ENCODE data around the gene GALNT17. TPM values are rescaled to one million over a fixed set of nuclear protein-coding genes. Genes with fewer than 3 reads are reported as not detected.
"Not testable (repeated sequence)": the region's sequence is repeated elsewhere in the genome, so short reads cannot be mapped to it uniquely, and the experiment has no call there.

The GALNT17 gene
- total RNA-seq, 2 experiments from 2014 or later: not detected

GRCh38 chr7:71184136-71184535, 52.2 kb downstream of the GALNT17 start:
- CTCF ChIA-PET: no interaction called here
- Mint-ChIP-seq H3K9me3 (peaks cover 14% of the 10 kb centered on the region), H3K4me1 (ENCODE audit: low read depth) (no peaks in the 10 kb centered on the region), H3K27me3 (no peaks in the 10 kb centered on the region), H3K27ac (no peak overlapping the region), H3K4me3 (no peak overlapping the region), H3K36me3 (no peaks in the 10 kb centered on the region)
- POLR2A ChIA-PET: no interaction called here
- intact Hi-C loops (cut with micrococcal nuclease): no loop called here
- no peak for DNase-seq

DNA sequence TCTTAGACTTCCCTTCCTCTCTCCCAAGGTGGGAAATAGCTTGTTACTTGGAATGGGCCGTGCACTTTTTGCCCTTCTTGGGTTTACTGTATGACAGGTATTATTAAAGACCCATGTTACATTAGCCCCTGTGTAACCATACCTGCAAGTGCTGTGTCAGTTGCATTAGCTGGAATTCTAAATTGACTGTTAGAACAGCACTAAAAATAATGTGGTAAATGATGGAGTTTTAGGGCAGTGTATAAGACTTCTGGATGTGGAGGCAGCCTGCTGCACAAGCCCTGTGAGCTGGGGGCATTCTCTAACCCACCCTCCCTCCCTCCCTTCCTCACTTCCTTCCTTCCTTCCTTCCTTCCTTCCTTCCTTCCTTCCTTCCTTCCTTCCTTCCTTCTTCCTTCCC, 52.7 kb downstream of the GALNT17 start:
- no peak overlapping the region for H3K4me3 Mint-ChIP-seq
- intact Hi-C loops (cut with micrococcal nuclease): no loop called here
- ChIA-PET CTCF (no interaction called here), POLR2A (no interaction called here)
- H3K4me1 Mint-ChIP-seq (ENCODE audit: low read depth): no peaks in the 10 kb centered on the region
- no peaks in the 10 kb centered on the region for H3K27me3 Mint-ChIP-seq
- DNase-seq: no peak
- peaks cover 14% of the 10 kb centered on the region for H3K9me3 Mint-ChIP-seq
- no peak overlapping the region for H3K27ac Mint-ChIP-seq
- peaks cover 3% of the 10 kb centered on the region for H3K36me3 Mint-ChIP-seq

GRCh38 chr7:71186535-71187057, 54.7 kb downstream of the GALNT17 start:
- Mint-ChIP-seq H3K27ac (no peak overlapping the region), H3K27me3 (no peaks in the 10 kb centered on the region), H3K4me1 (ENCODE audit: low read depth) (no peaks in the 10 kb centered on the region), H3K9me3 (peaks cover 18% of the 10 kb centered on the region), H3K4me3 (no peak overlapping the region), H3K36me3 (peaks cover 3% of the 10 kb centered on the region)
- CTCF ChIA-PET: no interaction called here
- intact Hi-C loops (cut with micrococcal nuclease): no loop called here
- POLR2A ChIA-PET: no interaction called here
- DNase-seq: no peak

- Mint-ChIP-seq H3K36me3 (peaks cover 3% of the 10 kb centered on the region), H3K4me3 (no peak overlapping the region), H3K27me3 (no peaks in the 10 kb centered on the region), H3K27ac (no peak overlapping the region), H3K4me1 (ENCODE audit: low read depth) (no peaks in the 10 kb centered on the region), H3K9me3 (peaks cover 23% of the 10 kb centered on the region)
- CTCF ChIA-PET: no interaction called here
- intact Hi-C loops (cut with micrococcal nuclease): no loop called here
- POLR2A ChIA-PET: no interaction called here
- DNase-seq: no peak
Observed at GRCh38 chr7:71191771-71192170, 59.8 kb downstream of the GALNT17 start.

DNA sequence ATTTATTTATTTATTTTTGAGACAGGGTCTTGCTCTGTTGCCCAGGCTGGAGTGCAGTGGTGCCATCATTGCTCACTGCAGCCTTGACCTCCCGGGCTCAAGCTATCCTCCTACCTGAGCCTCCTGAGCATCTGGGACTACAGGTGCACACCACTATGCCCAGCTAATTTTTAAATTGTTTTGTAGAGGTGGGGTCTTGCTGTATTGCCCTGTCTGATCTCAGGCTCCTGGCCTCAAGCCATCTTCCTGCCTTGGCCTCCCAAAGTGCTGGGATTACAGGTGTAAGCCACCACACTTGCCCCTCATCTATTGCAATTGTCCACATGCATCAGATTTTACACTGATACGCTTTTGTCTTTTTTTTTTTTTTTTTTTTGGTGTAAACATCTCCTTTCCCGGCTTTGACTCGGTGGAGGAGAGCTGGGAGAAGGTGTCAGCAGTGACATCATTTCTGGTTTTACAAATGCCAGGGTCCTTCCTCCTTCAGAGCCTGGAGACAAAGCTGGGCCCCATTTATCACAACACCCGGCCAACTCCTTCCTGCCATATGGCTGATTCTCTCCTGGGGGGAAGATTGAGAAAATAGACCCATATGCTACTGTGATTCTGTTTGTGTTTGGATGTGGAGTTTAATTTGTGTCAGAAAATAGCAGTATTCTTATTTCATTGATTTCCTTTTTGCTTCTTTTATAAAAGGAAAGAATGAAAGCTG, 61.3 kb downstream of the GALNT17 start:
- Mint-ChIP-seq H3K36me3 (peaks cover 3% of the 10 kb centered on the region), H3K27ac (no peak overlapping the region), H3K4me1 (ENCODE audit: low read depth) (no peaks in the 10 kb centered on the region), H3K9me3 (peaks cover 24% of the 10 kb centered on the region), H3K27me3 (no peaks in the 10 kb centered on the region), H3K4me3 (no peak overlapping the region)
- no peak for DNase-seq
- intact Hi-C loops (cut with micrococcal nuclease): no loop called here
- POLR2A ChIA-PET: no interaction called here
- CTCF ChIA-PET: no interaction called here

DNA sequence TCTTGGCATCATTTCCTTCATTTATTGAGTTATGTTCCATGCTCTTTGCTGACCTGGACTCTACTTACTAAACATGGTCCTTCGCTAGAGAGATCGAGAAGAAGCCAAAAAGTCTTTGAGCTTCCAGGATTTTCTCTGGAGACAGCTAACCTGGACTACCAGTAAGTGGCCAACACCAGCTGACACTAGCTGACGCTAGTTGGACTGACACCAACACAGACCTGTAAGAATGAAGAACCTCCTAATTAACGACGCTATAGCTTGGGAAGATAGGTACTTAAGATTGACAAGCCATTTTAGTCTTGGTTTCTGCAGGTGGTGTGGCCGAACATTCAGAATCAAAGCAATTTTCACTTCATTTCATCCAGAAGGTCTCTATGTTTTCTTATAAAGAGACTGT, 66.4 kb downstream of the GALNT17 start:
- intact Hi-C loops (cut with micrococcal nuclease): no loop called here
- Mint-ChIP-seq H3K36me3 (no peaks in the 10 kb centered on the region), H3K4me1 (ENCODE audit: low read depth) (no peaks in the 10 kb centered on the region), H3K4me3 (no peak overlapping the region), H3K9me3 (peaks cover 14% of the 10 kb centered on the region), H3K27ac (no peak overlapping the region), H3K27me3 (no peaks in the 10 kb centered on the region)
- DNase-seq: no peak
- ChIA-PET CTCF (no interaction called here), POLR2A (no interaction called here)

DNA sequence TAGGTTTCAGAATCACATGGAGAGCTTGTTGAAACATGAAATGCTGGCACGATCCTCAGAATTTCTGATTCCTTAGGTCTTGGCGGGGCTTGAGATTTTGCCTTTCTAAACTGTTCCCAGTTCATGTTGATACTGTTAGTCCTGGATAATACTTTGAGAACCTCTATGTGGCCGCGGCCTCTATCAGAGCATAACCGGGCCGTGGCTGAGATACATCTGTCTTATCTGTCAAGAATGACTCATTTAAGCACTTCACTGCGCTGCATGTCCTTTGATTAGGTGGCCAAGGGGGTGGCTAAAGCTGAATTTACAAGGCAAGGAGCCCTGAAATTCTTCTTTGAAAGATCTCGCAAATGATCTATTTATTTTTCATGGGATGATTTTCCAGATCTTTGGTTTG, 66.9 kb downstream of the GALNT17 start:
- H3K9me3 Mint-ChIP-seq: peaks cover 14% of the 10 kb centered on the region
- DNase-seq: no peak
- intact Hi-C loops (cut with micrococcal nuclease): no loop called here
- H3K4me3 Mint-ChIP-seq: no peak overlapping the region
- H3K4me1 Mint-ChIP-seq (ENCODE audit: low read depth): no peaks in the 10 kb centered on the region
- no peaks in the 10 kb centered on the region for H3K27me3 Mint-ChIP-seq
- CTCF ChIA-PET: no interaction called here
- no peak overlapping the region for H3K27ac Mint-ChIP-seq
- POLR2A ChIA-PET: no interaction called here
- no peaks in the 10 kb centered on the region for H3K36me3 Mint-ChIP-seq

- POLR2A ChIA-PET: no interaction called here
- intact Hi-C loops (cut with micrococcal nuclease): no loop called here
- Mint-ChIP-seq H3K4me3 (no peak overlapping the region), H3K36me3 (no peaks in the 10 kb centered on the region), H3K4me1 (ENCODE audit: low read depth) (no peaks in the 10 kb centered on the region), H3K27ac (no peak overlapping the region), H3K9me3 (peaks cover 8% of the 10 kb centered on the region), H3K27me3 (no peaks in the 10 kb centered on the region)
- CTCF ChIA-PET: no interaction called here
- no peak for DNase-seq
Observed at GRCh38 chr7:71206184-71206583, 74.2 kb downstream of the GALNT17 start.

- no peaks in the 10 kb centered on the region for H3K36me3 Mint-ChIP-seq
- peaks cover 8% of the 10 kb centered on the region for H3K9me3 Mint-ChIP-seq
- ChIA-PET POLR2A (no interaction called here), CTCF (no interaction called here)
- intact Hi-C loops (cut with micrococcal nuclease): no loop called here
- H3K27me3 Mint-ChIP-seq: no peaks in the 10 kb centered on the region
- no peak for DNase-seq
- H3K27ac Mint-ChIP-seq: no peak overlapping the region
- no peak overlapping the region for H3K4me3 Mint-ChIP-seq
- H3K4me1 Mint-ChIP-seq (ENCODE audit: low read depth): no peaks in the 10 kb centered on the region
Observed at GRCh38 chr7:71208881-71209280, 76.9 kb downstream of the GALNT17 start.

GRCh38 chr7:71209484-71209883, 77.5 kb downstream of the GALNT17 start:
- POLR2A ChIA-PET; H3K4me1 Mint-ChIP-seq (ENCODE audit: low read depth); H3K36me3 Mint-ChIP-seq; H3K4me3 Mint-ChIP-seq; intact Hi-C loops (cut with micrococcal nuclease); H3K9me3 Mint-ChIP-seq; DNase-seq; H3K27me3 Mint-ChIP-seq; H3K27ac Mint-ChIP-seq; CTCF ChIA-PET: not testable (repeated sequence)

DNA sequence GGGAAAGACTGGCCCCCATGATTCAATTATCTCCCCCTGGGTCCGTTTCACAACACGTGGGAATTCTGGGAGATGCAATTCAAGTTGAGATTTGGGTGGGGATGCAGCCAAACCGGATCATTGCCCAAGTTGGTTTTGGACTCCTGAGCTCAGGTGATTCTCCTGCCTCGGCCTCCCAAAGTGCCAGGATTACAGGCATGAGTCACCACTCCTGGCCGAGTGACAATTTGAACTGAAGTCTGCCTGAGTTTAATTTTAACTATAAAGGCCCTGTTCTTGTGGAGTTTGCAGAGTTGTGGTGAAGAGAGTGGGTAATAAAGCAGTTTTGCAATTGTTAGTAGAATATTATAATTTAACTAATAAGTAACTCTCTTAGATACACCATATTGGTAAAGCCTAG, 78.3 kb downstream of the GALNT17 start:
- no peaks in the 10 kb centered on the region for H3K27me3 Mint-ChIP-seq
- no peaks in the 10 kb centered on the region for H3K4me1 Mint-ChIP-seq (ENCODE audit: low read depth)
- H3K4me3 Mint-ChIP-seq: no peak overlapping the region
- peaks cover 6% of the 10 kb centered on the region for H3K9me3 Mint-ChIP-seq
- no peak overlapping the region for H3K27ac Mint-ChIP-seq
- H3K36me3 Mint-ChIP-seq: no peaks in the 10 kb centered on the region
- ChIA-PET POLR2A (interaction anchor here (0.6 kb wide), 1 partner anchor 820 kb away, joined by 3 read pairs; no protein-coding TSS in a partner anchor), CTCF (no interaction called here)
- intact Hi-C loops (cut with micrococcal nuclease): no loop called here
- DNase-seq: no peak

GRCh38 chr7:71212433-71212832, 80.5 kb downstream of the GALNT17 start:
- DNase-seq; H3K27me3 Mint-ChIP-seq; H3K36me3 Mint-ChIP-seq; POLR2A ChIA-PET; H3K4me3 Mint-ChIP-seq; H3K4me1 Mint-ChIP-seq (ENCODE audit: low read depth); H3K27ac Mint-ChIP-seq; intact Hi-C loops (cut with micrococcal nuclease); CTCF ChIA-PET: not testable (repeated sequence)
- peaks cover 10% of the 10 kb centered on the region for H3K9me3 Mint-ChIP-seq

DNA sequence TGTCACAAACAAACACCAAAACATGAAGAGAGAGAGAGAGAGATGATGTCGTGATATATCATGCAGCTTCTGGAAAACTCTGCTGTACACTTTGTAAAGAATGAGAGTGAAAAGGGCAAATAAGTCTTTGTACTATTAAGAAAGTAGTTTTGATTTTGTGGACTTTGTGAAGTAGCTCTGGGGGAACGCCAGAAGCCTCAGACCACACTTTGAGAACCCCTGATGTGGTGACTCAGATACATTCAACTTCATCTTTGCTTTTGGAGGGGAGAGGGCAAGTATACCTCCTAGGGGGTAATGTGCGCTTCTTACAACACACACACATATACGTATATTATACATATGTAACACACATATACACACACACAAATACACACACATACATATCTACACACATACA, 84.3 kb downstream of the GALNT17 start:
- ChIA-PET POLR2A (no interaction called here), CTCF (no interaction called here)
- H3K9me3 Mint-ChIP-seq: peaks cover 28% of the 10 kb centered on the region
- H3K27me3 Mint-ChIP-seq: no peaks in the 10 kb centered on the region
- no peak overlapping the region for H3K4me3 Mint-ChIP-seq
- H3K4me1 Mint-ChIP-seq (ENCODE audit: low read depth): no peaks in the 10 kb centered on the region
- intact Hi-C loops (cut with micrococcal nuclease): no loop called here
- DNase-seq: no peak
- H3K27ac Mint-ChIP-seq: no peak overlapping the region
- no peaks in the 10 kb centered on the region for H3K36me3 Mint-ChIP-seq
